GM23338 (cell line): ENCODE measurements around the gene NME4. TPM values are rescaled to one million over a fixed set of nuclear protein-coding genes. Genes with fewer than 3 reads are reported as not detected.

ENCODE experiments used
- ATAC-seq: fragments of 200-7000 bp; cut with Tn5 transposase; 3 replicates; pipeline ENCODE4 v1.9.1; 2020
- DNase-seq: peaks from one replicate; pipeline ENCODE4 v3.0.0-alpha.2; 2015; ENCODE audit warnings: low spot score
- H2AFZ ChIP-seq: fragments of 200-600 bp; sonication (generic); 2 replicates; pipeline ENCODE4 v1.8.0; 2016; ENCODE audit warnings: antibody characterized with exemption, mild to moderate bottlenecking, moderate library complexity
- H3F3A ChIP-seq: fragments of 200-600 bp; sonication (generic); replicated peaks from 2 replicates; pipeline ENCODE4 v1.8.0; 2017; ENCODE audit warnings: antibody characterized with exemption, mixed run types, low read depth
- H3K27ac ChIP-seq: fragments of 200-600 bp; sonication (generic); 2 replicates; pipeline ENCODE4 v1.6.1; 2016; ENCODE audit warnings: low read depth
- H3K27me3 ChIP-seq: fragments of 200-600 bp; sonication (generic); 2 replicates; pipeline ENCODE4 v1.8.0; 2016; ENCODE audit warnings: mild to moderate bottlenecking, mixed run types, moderate library complexity; ENCODE audit not compliant: insufficient read depth
- H3K36me3 ChIP-seq: fragments of 200-600 bp; sonication (generic); 2 replicates; pipeline ENCODE4 v1.8.0; 2016; ENCODE audit warnings: mild to moderate bottlenecking; ENCODE audit not compliant: insufficient read depth
- H3K4me1 ChIP-seq: fragments of 200-600 bp; sonication (generic); 2 replicates; pipeline ENCODE4 v1.8.0; 2016; ENCODE audit warnings: mild to moderate bottlenecking, moderate library complexity; ENCODE audit not compliant: insufficient read depth
- H3K4me2 ChIP-seq: fragments of 200-600 bp; sonication (generic); 2 replicates; pipeline ENCODE4 v1.7.1; 2017; ENCODE audit warnings: mixed run types
- H3K4me3 ChIP-seq: fragments of 200-600 bp; sonication (generic); 2 replicates; pipeline ENCODE4 v1.6.1; 2016; ENCODE audit warnings: mixed run types
- H3K79me2 ChIP-seq: fragments of 200-600 bp; sonication (generic); replicated peaks from 2 replicates; pipeline ENCODE4 v1.8.0; 2017; ENCODE audit warnings: mild to moderate bottlenecking; ENCODE audit not compliant: insufficient read depth
- H3K9me2 ChIP-seq: fragments of 200-600 bp; sonication (generic); 2 replicates; pipeline ENCODE4 v1.8.0; 2017; ENCODE audit not compliant: insufficient read depth
- H4K20me1 ChIP-seq: fragments of 200-600 bp; sonication (generic); replicated peaks from 2 replicates; pipeline ENCODE4 v1.8.0; 2017; ENCODE audit warnings: mild to moderate bottlenecking; ENCODE audit not compliant: insufficient read depth
- H3K27ac Mint-ChIP-seq: 2 replicates; pipeline ENCODE4 v1.8.0; 2020; ENCODE audit warnings: inconsistent platforms, mild to moderate bottlenecking, moderate library complexity, mixed read lengths
- H3K27me3 Mint-ChIP-seq: 3 replicates; pipeline ENCODE4 v1.8.0; 2022; ENCODE audit warnings: low read depth, mild to moderate bottlenecking, moderate library complexity, mixed read lengths, inconsistent platforms; ENCODE audit not compliant: insufficient read depth, poor library complexity
- H3K36me3 Mint-ChIP-seq: 3 replicates; pipeline ENCODE4 v1.8.0; 2021; ENCODE audit warnings: low read depth, mild to moderate bottlenecking, inconsistent platforms, moderate library complexity, mixed read lengths
- H3K4me1 Mint-ChIP-seq: 3 replicates; pipeline ENCODE4 v1.8.0; 2020; ENCODE audit warnings: mild to moderate bottlenecking, inconsistent platforms, mixed read lengths
- H3K4me3 Mint-ChIP-seq: 3 replicates; pipeline ENCODE4 v1.8.0; 2021; ENCODE audit warnings: moderate library complexity, mild to moderate bottlenecking, inconsistent platforms, mixed read lengths
- H3K9me3 Mint-ChIP-seq: 3 replicates; pipeline ENCODE4 v1.8.0; 2020; ENCODE audit warnings: moderate library complexity, mild to moderate bottlenecking, inconsistent platforms, mixed read lengths
- CREB1 ChIP-seq: fragments of 250-450 bp; sonication (Bioruptor Pico); IDR thresholded peaks from 2 replicates; pipeline ENCODE4 v1.5.0; 2020; ENCODE audit warnings: low read depth, mild to moderate bottlenecking, moderate library complexity
- CTCF ChIP-seq, 2 experiments: fragments of 200-600 bp in 1 of 2; sonication (generic) in 1 of 2; conservative IDR thresholded peaks; 2 replicates each; pipeline versions ENCODE4 v1.5.1 to v1.6.1; 2016 to 2017; ENCODE audit warnings: antibody characterized with exemption in 2 of 2, low read depth in 2 of 2, mild to moderate bottlenecking in 2 of 2, moderate library complexity in 1 of 2
- ETS1 ChIP-seq: IDR thresholded peaks from 2 replicates; pipeline ENCODE4 v1.6.1; 2016; ENCODE audit warnings: antibody characterized with exemption
- EZH2 ChIP-seq: fragments of 200-600 bp; sonication (generic); IDR thresholded peaks from one replicate; pipeline ENCODE4 v1.8.0; 2017; ENCODE audit warnings: antibody characterized with exemption, mild to moderate bottlenecking, low read depth; ENCODE audit not compliant: unreplicated experiment
- EZH2phosphoT487 ChIP-seq: fragments of 200-600 bp; sonication (generic); IDR thresholded peaks from one replicate; pipeline ENCODE4 v1.8.1; 2018; ENCODE audit warnings: antibody characterized with exemption; ENCODE audit not compliant: unreplicated experiment
- JUNB ChIP-seq: IDR thresholded peaks from one replicate; pipeline ENCODE4 v1.6.1; 2016; ENCODE audit warnings: antibody characterized with exemption; ENCODE audit not compliant: unreplicated experiment
- NANOG ChIP-seq: IDR thresholded peaks from 2 replicates; pipeline ENCODE4 v1.6.1; 2016; ENCODE audit warnings: antibody characterized with exemption, borderline replicate concordance
- POLR2AphosphoS5 ChIP-seq: IDR thresholded peaks from 2 replicates; pipeline ENCODE4 v1.6.1; 2016; ENCODE audit warnings: antibody characterized with exemption, low read depth
- REST ChIP-seq: IDR thresholded peaks from one replicate; pipeline ENCODE4 v1.6.1; 2018; ENCODE audit warnings: antibody characterized with exemption; ENCODE audit not compliant: unreplicated experiment
- STAT1 ChIP-seq: IDR thresholded peaks from one replicate; pipeline ENCODE4 v1.6.1; 2016; ENCODE audit warnings: antibody characterized with exemption; ENCODE audit not compliant: unreplicated experiment
- ZNF114 ChIP-seq: fragments of 250-450 bp; sonication (Bioruptor Pico); IDR thresholded peaks from 2 replicates; pipeline ENCODE4 v1.5.0; 2020; ENCODE audit warnings: mild to moderate bottlenecking, moderate library complexity
- ZNF331 ChIP-seq: fragments of 250-450 bp; sonication (Bioruptor Pico); IDR thresholded peaks from 2 replicates; pipeline ENCODE4 v1.5.0; 2020; ENCODE audit warnings: low read depth, mild to moderate bottlenecking, moderate library complexity
- ZNF462 ChIP-seq: fragments of 250-450 bp; sonication (Bioruptor Pico); IDR thresholded peaks from 2 replicates; pipeline ENCODE4 v1.5.0; 2020; ENCODE audit warnings: mild to moderate bottlenecking, moderate library complexity
- polyA plus RNA-seq: library from polyadenylated mRNA; unstranded; fragments of >200 nt; fragmentation: Nextera tagmentation; extraction: Ambion mirVana; gene quantifications from 2 replicates; pipeline ENCODE4 v1.2.1, GENCODE V29; 2016
- total RNA-seq: library from RNA; depleted of rRNA; stranded (reverse); fragments of >200 nt; shearing (Covaris generic); gene quantifications from 2 replicates; pipeline ENCODE4 v1.2.3, GENCODE V29; 2014

Gene NME4
- total and polyA plus RNA-seq, 2 experiments from 2014 or later: 249 to 511 TPM

GRCh38 chr16:404971-405486 is 8.0 kb downstream of the NME4 start:
- Histone ChIP-seq H3K4me2 (no peak overlapping the region), H4K20me1 (no peaks in the 10 kb centered on the region), H3K4me3 (no peak overlapping the region), H3K36me3 (no peaks in the 10 kb centered on the region; the same call in 1 of the 2 replicates), H3K9me2 (no peaks in the 10 kb centered on the region), H3K27ac (no peak overlapping the region), H3K79me2 (peaks cover 5% of the 10 kb centered on the region; the same call in 1 of the 2 replicates), H3K27me3 (no peaks in the 10 kb centered on the region), H3K4me1 (peaks cover 9% of the 10 kb centered on the region), H3F3A (peaks cover 16% of the 10 kb centered on the region), H2AFZ (no peak overlapping the region)
- no peak for DNase-seq
- no peak overlapping the region; the same call in 1 of the 2 replicates for H3K27ac Mint-ChIP-seq
- no peak for ATAC-seq
- no peak for TF ChIP-seq ZNF462 (CRISPR knock-in tag)
- TF ChIP-seq CREB1 (CRISPR knock-in tag): no peak
- TF ChIP-seq ZNF114 (CRISPR knock-in tag): no peak
- no peak for TF ChIP-seq POLR2AphosphoS5
- no peak for TF ChIP-seq ETS1
- TF ChIP-seq ZNF331 (CRISPR knock-in tag): no peak
- TF ChIP-seq REST: no peak
- TF ChIP-seq NANOG: no peak
- TF ChIP-seq STAT1: no peak
- no peak for TF ChIP-seq CTCF (conservative IDR thresholded peaks at IDR 0.05; ENCODE audit: low read depth in 2 of 2)
- no peak for TF ChIP-seq EZH2
- TF ChIP-seq JUNB: no peak
- TF ChIP-seq EZH2phosphoT487: no peak
- no peaks in the 10 kb centered on the region; the same call in 2 of the 3 replicates for H3K9me3 Mint-ChIP-seq
- peaks cover 9% of the 10 kb centered on the region for H3K27me3 Mint-ChIP-seq
- H3K4me1 Mint-ChIP-seq: peaks cover 7% of the 10 kb centered on the region
- peaks cover 7% of the 10 kb centered on the region for H3K36me3 Mint-ChIP-seq
- H3K4me3 Mint-ChIP-seq: no peak overlapping the region
